ENCODE results near the gene FGB. TPM values are rescaled to one million over a fixed set of nuclear protein-coding genes. Genes with fewer than 3 reads are reported as not detected.

FGB gene
- total and polyA plus RNA-seq, 9 of the 15 experiments (the other 6 are each of a cell fraction or from before 2014, with no cell fraction given), result 0.07 to 1.9 (median 0.13) TPM; not detected in 6

DNA sequence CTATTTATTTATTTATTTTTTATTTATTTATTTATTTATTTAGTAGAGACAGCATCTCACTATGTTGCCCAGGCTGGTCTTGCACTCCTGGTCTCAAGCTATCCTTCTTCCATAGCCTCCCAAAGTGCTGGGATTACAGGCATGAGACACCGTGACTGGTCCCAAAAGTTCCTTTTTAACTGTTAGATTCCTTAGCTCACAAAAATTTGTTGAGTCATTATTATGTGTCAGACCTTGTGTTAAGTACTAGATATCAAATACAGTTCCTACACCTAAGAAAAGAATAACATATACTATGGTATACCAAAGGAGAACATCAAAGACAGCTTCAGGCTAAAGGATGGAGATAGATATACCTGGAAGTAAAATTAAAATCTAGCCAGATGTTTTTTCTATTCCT lies 16.1 kb downstream of the FGB start (continued):
- TF ChIP-seq RBM14 (IDR thresholded peaks at IDR 0.05; ENCODE audit: borderline replicate concordance, insufficient read depth, low read depth, low read length), result no peak
- TF ChIP-seq TRIM28 (IDR thresholded peaks at IDR 0.05), result no peak
- TF ChIP-seq MAFG (tag; conservative IDR thresholded peaks at IDR 0.05), result peak; percentile 79
- TF ChIP-seq, protein P1, sequence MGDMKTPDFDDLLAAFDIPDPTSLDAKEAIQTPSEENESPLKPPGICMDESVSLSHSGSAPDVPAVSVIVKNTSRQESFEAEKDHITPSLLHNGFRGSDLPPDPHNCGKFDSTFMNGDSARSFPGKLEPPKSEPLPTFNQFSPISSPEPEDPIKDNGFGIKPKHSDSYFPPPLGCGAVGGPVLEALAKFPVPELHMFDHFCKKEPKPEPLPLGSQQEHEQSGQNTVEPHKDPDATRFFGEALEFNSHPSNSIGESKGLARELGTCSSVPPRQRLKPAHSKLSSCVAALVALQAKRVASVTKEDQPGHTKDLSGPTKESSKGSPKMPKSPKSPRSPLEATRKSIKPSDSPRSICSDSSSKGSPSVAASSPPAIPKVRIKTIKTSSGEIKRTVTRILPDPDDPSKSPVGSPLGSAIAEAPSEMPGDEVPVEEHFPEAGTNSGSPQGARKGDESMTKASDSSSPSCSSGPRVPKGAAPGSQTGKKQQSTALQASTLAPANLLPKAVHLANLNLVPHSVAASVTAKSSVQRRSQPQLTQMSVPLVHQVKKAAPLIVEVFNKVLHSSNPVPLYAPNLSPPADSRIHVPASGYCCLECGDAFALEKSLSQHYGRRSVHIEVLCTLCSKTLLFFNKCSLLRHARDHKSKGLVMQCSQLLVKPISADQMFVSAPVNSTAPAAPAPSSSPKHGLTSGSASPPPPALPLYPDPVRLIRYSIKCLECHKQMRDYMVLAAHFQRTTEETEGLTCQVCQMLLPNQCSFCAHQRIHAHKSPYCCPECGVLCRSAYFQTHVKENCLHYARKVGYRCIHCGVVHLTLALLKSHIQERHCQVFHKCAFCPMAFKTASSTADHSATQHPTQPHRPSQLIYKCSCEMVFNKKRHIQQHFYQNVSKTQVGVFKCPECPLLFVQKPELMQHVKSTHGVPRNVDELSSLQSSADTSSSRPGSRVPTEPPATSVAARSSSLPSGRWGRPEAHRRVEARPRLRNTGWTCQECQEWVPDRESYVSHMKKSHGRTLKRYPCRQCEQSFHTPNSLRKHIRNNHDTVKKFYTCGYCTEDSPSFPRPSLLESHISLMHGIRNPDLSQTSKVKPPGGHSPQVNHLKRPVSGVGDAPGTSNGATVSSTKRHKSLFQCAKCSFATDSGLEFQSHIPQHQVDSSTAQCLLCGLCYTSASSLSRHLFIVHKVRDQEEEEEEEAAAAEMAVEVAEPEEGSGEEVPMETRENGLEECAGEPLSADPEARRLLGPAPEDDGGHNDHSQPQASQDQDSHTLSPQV (IDR thresholded peaks at IDR 0.05), result no peak
- TF ChIP-seq ATF1 (CRISPR knock-in tag; IDR thresholded peaks at IDR 0.05), result no peak
- no peak for TF ChIP-seq ATF1 (tag; IDR thresholded peaks at IDR 0.05)
- TF ChIP-seq TSC22D4 (tag; IDR thresholded peaks at IDR 0.05), result no peak
- TF ChIP-seq TBP (optimal IDR thresholded peaks at IDR 0.05; ENCODE audit: low read depth, low read length), result no peak
- no peak for TF ChIP-seq HNRNPUL1 (IDR thresholded peaks at IDR 0.05; ENCODE audit: low read length)
- TF ChIP-seq NFE2 (IDR thresholded peaks at IDR 0.05; ENCODE audit: low read depth), result peak; percentile 66
- no peak for TF ChIP-seq NEUROD1 (IDR thresholded peaks at IDR 0.05; ENCODE audit: borderline replicate concordance, low read depth, low read length, partially characterized antibody)
- peak; percentile 21; the same call in 1 of the 2 replicates for TF ChIP-seq MAFF (IDR thresholded peaks at IDR 0.05; ENCODE audit: low read length)
- no peak for TF ChIP-seq HMG20A (CRISPR knock-in tag; conservative IDR thresholded peaks at IDR 0.05)
- peak; percentile 80 for TF ChIP-seq ZNF316 (IDR thresholded peaks at IDR 0.05)
- TF ChIP-seq NFE2L1 (tag; IDR thresholded peaks at IDR 0.05; ENCODE audit: borderline replicate concordance, low read depth), result peak; percentile 24; the same call in 1 of the 2 replicates
- TF ChIP-seq MXI1 (IDR thresholded peaks at IDR 0.05; ENCODE audit: low read depth, low read length), result no peak
- TF ChIP-seq, protein P2, sequence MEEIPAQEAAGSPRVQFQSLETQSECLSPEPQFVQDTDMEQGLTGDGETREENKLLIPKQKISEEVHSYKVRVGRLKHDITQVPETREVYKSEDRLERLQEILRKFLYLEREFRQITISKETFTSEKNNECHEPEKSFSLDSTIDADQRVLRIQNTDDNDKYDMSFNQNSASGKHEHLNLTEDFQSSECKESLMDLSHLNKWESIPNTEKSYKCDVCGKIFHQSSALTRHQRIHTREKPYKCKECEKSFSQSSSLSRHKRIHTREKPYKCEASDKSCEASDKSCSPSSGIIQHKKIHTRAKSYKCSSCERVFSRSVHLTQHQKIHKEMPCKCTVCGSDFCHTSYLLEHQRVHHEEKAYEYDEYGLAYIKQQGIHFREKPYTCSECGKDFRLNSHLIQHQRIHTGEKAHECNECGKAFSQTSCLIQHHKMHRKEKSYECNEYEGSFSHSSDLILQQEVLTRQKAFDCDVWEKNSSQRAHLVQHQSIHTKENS (CRISPR knock-in tag; IDR thresholded peaks at IDR 0.05), result no peak
- TF ChIP-seq CBFB (CRISPR knock-in tag; IDR thresholded peaks at IDR 0.05), result no peak
- no peak for TF ChIP-seq BMI1 (IDR thresholded peaks at IDR 0.05; ENCODE audit: low read length)
- no peak for TF ChIP-seq POLR2H (tag; IDR thresholded peaks at IDR 0.05; ENCODE audit: low read depth)

All from K562 (cell line).